CD14-positive monocyte (primary cell): ENCODE data around the gene SCN4A. TPM values are rescaled to one million over a fixed set of nuclear protein-coding genes. Genes with fewer than 3 reads are reported as not detected.

Experiments used
- DNase-seq, 3 donors: peaks; one replicate each; pipeline ENCODE4 v3.0.0-alpha.2; 2011 to 2022
- H2AFZ ChIP-seq: 2 replicates; pipeline ENCODE4 v1.6.0; 2012; ENCODE audit warnings: mild to moderate bottlenecking, low read depth, low read length, inconsistent platforms; ENCODE audit not compliant: insufficient read depth, poor library complexity, severe bottlenecking
- H3K27ac ChIP-seq, 2 donors: 1 replicate in 1 of 2; 2 replicates in 1 of 2; pipeline ENCODE4 v1.5.1; 2012 to 2013; ENCODE audit warnings: low read length in 2 of 2, control low read depth in 1 of 2, inconsistent platforms in 1 of 2, low read depth in 1 of 2, mild to moderate bottlenecking in 1 of 2
- H3K27me3 ChIP-seq, 2 donors: one replicate each; pipeline versions ENCODE4 v1.6.0 to v1.6.1; 2011 to 2013; ENCODE audit warnings: low read length in 2 of 2; ENCODE audit not compliant: control insufficient read depth in 2 of 2, insufficient read depth in 2 of 2
- H3K36me3 ChIP-seq, 2 donors: replicated peaks in 1 of 2; 1 replicate in 1 of 2; 2 replicates in 1 of 2; pipeline versions ENCODE4 v1.5.1 to v1.6.1; 2012 to 2013; ENCODE audit warnings: low read length in 2 of 2, control low read depth in 1 of 2, inconsistent platforms in 1 of 2, mild to moderate bottlenecking in 1 of 2; ENCODE audit not compliant: insufficient read depth in 2 of 2, control insufficient read depth in 1 of 2
- H3K4me1 ChIP-seq, 2 donors: 1 replicate in 1 of 2; 2 replicates in 1 of 2; pipeline versions ENCODE4 v1.5.1 to v1.6.1; 2012 to 2013; ENCODE audit warnings: low read length in 2 of 2, control low read depth in 1 of 2, inconsistent platforms in 1 of 2, mild to moderate bottlenecking in 1 of 2, moderate library complexity in 1 of 2; ENCODE audit not compliant: insufficient read depth in 2 of 2, control insufficient read depth in 1 of 2
- H3K4me2 ChIP-seq: replicated peaks from 2 replicates; pipeline ENCODE3; 2012; ENCODE audit warnings: low read length, moderate library complexity, mild to moderate bottlenecking; ENCODE audit not compliant: poor library complexity, severe bottlenecking; ENCODE audit errors: extremely low read depth
- H3K4me3 ChIP-seq, 3 experiments: fragments of 200-600 bp in 1 of 3; sonication (generic) in 1 of 3; replicated peaks in 1 of 3; 1 replicate in 2 of 3; 2 replicates in 1 of 3; pipeline ENCODE4 v1.5.1; 2011 to 2013; ENCODE audit warnings: low read length in 3 of 3, mild to moderate bottlenecking in 3 of 3, control low read depth in 2 of 3, low read depth in 2 of 3, inconsistent platforms in 1 of 3, moderate library complexity in 1 of 3
- H3K79me2 ChIP-seq: 2 replicates; pipeline ENCODE4 v1.6.0; 2012; ENCODE audit warnings: mild to moderate bottlenecking, control low read depth, inconsistent platforms, low read length, moderate library complexity; ENCODE audit not compliant: insufficient read depth
- H3K9ac ChIP-seq: 2 replicates; pipeline ENCODE4 v1.6.0; 2017; ENCODE audit warnings: low read length, mild to moderate bottlenecking; ENCODE audit not compliant: insufficient read depth, poor library complexity, severe bottlenecking
- H3K9me3 ChIP-seq, 2 donors: replicated peaks in 1 of 2; 1 replicate in 1 of 2; 2 replicates in 1 of 2; pipeline versions ENCODE4 v1.5.1 to v1.6.1; 2012 to 2013; ENCODE audit warnings: low read length in 2 of 2, control low read depth in 1 of 2; ENCODE audit not compliant: control insufficient read depth in 1 of 2, insufficient read depth in 1 of 2
- H4K20me1 ChIP-seq: 2 replicates; pipeline ENCODE4 v1.6.0; 2012; ENCODE audit warnings: mild to moderate bottlenecking, low read length, control low read depth, moderate library complexity; ENCODE audit not compliant: insufficient read depth
- H3K27ac Mint-ChIP-seq, 7 donors: one replicate each; pipeline ENCODE4 v1.8.0; 2020; ENCODE audit warnings: mild to moderate bottlenecking in 7 of 7, mixed read lengths in 7 of 7, moderate library complexity in 6 of 7, inconsistent platforms in 2 of 7
- H3K27me3 Mint-ChIP-seq, 3 donors: one replicate each; pipeline ENCODE4 v1.8.0; 2021 to 2022; ENCODE audit warnings: low read depth in 3 of 3, mild to moderate bottlenecking in 3 of 3, mixed read lengths in 3 of 3, moderate library complexity in 3 of 3, inconsistent platforms in 1 of 3
- H3K36me3 Mint-ChIP-seq, 2 donors: one replicate each; pipeline ENCODE4 v1.8.0; 2020; ENCODE audit warnings: mixed read lengths in 2 of 2, inconsistent platforms in 1 of 2, mild to moderate bottlenecking in 1 of 2
- H3K4me1 Mint-ChIP-seq: one replicate; pipeline ENCODE4 v1.8.0; 2020; ENCODE audit warnings: mild to moderate bottlenecking, mixed read lengths
- H3K4me3 Mint-ChIP-seq, 2 donors: one replicate each; pipeline ENCODE4 v1.8.0; 2020; ENCODE audit warnings: mild to moderate bottlenecking in 2 of 2, mixed read lengths in 2 of 2, moderate library complexity in 1 of 2
- H3K9me3 Mint-ChIP-seq, 7 donors: one replicate each; pipeline ENCODE4 v1.8.0; 2020 to 2022; ENCODE audit warnings: mixed read lengths in 7 of 7, mild to moderate bottlenecking in 6 of 7, moderate library complexity in 6 of 7, inconsistent platforms in 2 of 7
- WGBS: methylation state at CpG from one replicate; pipeline ENCODE4 v1.1.5; 2013; ENCODE audit warnings: missing lambda C conversion rate; ENCODE audit not compliant: insufficient coverage; 5-methylcytosine and 5-hydroxymethylcytosine counted together
- intact Hi-C, 2 donors: fragments of 100-400 bp; cut with micrococcal nuclease; formaldehyde crosslinking; loops; one replicate each; pipeline versions ENCODE4 v1.15.0 to v1.15.1; 2023
- polyA minus RNA-seq: library from RNA; depleted of rRNA, polyadenylated mRNA; stranded (reverse); fragments of >200 nt; gene quantifications from 2 replicates; pipeline ENCODE4 v1.2.3, GENCODE V29; 2012
- polyA plus RNA-seq, 3 donors: library from polyadenylated mRNA; depleted of rRNA in 1 of 3; unstranded in 2 of 3; stranded (reverse) in 1 of 3; fragments of 300-500 nt in 2 of 3; fragments of >200 nt in 1 of 3; fragmentation: Illumina TruSeq in 2 of 3; gene quantifications; 1 replicate in 2 of 3; 2 replicates in 1 of 3; pipeline ENCODE4 v1.2.3, GENCODE V29; 2012 to 2021
- total RNA-seq, 12 experiments: library from RNA in 1 of 12; stranded (reverse) in 1 of 12; fragments of 120-200 nt in 1 of 12; gene quantifications; one replicate each; pipeline ENCODE4 v1.2.4 and lab custom pipeline; 2013 to 2026; ENCODE audit warnings: mixed read lengths in 6 of 12, inconsistent platforms in 1 of 12
- TF ChIP-seq, protein P1 (sequence below): fragments of 200-600 bp; IDR thresholded peaks from one replicate; pipeline ENCODE4 v1.8.0; 2022; ENCODE audit warnings: antibody characterized with exemption, mild to moderate bottlenecking

SCN4A gene
- 0.02 TPM for total RNA-seq (2013)
- polyA plus RNA-seq = not detected
- not detected in 2 replicates for polyA minus RNA-seq
- total RNA-seq (lab: John Stamatoyannopoulos, UW) = 0.06 to 6.5 (median 1.2) reads per million in 11 experiments

DNA sequence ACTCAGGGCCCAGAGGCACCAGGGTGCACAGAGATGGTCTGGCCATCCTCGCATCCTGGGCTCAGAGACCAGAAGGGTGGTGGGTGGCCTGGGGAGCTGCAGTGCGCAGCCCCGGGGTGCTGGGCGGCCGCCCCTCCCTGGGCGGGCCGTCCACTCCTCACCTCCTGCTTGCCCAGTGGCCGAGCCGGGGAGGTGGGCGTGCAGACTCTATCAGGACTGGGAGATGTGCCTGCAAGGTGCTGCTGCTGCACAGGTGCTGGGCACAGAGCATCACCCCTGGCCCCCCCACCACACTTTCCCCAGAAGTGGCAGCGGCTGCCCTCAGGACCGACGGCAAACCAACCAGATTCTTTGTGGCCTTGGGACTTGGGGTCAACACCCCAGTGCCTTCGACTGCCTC is at the start of gene SCN4A:
Gene SCN4A, minus strand, starts transcription at position 123 of the 400 bp plus-strand sequence. Its CDS starts 77 bp downstream, at position 46.
- no peaks in the 10 kb centered on the region for H3K4me1 ChIP-seq
- no peaks in the 10 kb centered on the region for H4K20me1 ChIP-seq
- H3K79me2 ChIP-seq = no peaks in the 10 kb centered on the region
- Mint-ChIP-seq H3K27me3 (peaks cover 2 to 14% (median 6%) of the 10 kb centered on the region in 3 donors), H3K27ac (no peak within 1 kb of the TSS), H3K36me3 (no peaks in the 10 kb centered on the region), H3K4me1 (peaks cover 10% of the 10 kb centered on the region), H3K9me3 (peaks cover 0 to 2% (median 0%) of the 10 kb centered on the region in 7 donors), H3K4me3 (no peak within 1 kb of the TSS)
- intact Hi-C loops = no loop called here
- no peak within 1 kb of the TSS for H3K4me3 ChIP-seq
- H3K27me3 ChIP-seq = no peaks in the 10 kb centered on the region
- DNase-seq = no peak
- no peak within 1 kb of the TSS for H3K9ac ChIP-seq
- no peaks in the 10 kb centered on the region for H3K9me3 ChIP-seq
- no peak within 1 kb of the TSS for H3K27ac ChIP-seq
- TF ChIP-seq, protein P1, sequence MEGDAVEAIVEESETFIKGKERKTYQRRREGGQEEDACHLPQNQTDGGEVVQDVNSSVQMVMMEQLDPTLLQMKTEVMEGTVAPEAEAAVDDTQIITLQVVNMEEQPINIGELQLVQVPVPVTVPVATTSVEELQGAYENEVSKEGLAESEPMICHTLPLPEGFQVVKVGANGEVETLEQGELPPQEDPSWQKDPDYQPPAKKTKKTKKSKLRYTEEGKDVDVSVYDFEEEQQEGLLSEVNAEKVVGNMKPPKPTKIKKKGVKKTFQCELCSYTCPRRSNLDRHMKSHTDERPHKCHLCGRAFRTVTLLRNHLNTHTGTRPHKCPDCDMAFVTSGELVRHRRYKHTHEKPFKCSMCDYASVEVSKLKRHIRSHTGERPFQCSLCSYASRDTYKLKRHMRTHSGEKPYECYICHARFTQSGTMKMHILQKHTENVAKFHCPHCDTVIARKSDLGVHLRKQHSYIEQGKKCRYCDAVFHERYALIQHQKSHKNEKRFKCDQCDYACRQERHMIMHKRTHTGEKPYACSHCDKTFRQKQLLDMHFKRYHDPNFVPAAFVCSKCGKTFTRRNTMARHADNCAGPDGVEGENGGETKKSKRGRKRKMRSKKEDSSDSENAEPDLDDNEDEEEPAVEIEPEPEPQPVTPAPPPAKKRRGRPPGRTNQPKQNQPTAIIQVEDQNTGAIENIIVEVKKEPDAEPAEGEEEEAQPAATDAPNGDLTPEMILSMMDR = no peak
- no peak within 1 kb of the TSS for H3K4me2 ChIP-seq
- no peak within 1 kb of the TSS for H2AFZ ChIP-seq
- no peaks in the 10 kb centered on the region for H3K36me3 ChIP-seq
- 98% methylated on average over 14 of the region's 14 CpGs for WGBS

- DNase-seq = peak; percentile 91 to 96 (median 96)
- Histone ChIP-seq H3K4me3 (peak within 1 kb of the TSS; percentile 71 to 83 (median 74)), H3K79me2 (peaks cover 53% of the 10 kb centered on the region), H3K36me3 (no peaks in the 10 kb centered on the region), H3K4me2 (peak within 1 kb of the TSS; percentile 83), H4K20me1 (no peaks in the 10 kb centered on the region), H3K4me1 (peaks cover 48 to 61% of the 10 kb centered on the region in 2 donors), H3K27me3 (no peaks in the 10 kb centered on the region), H3K9ac (peak within 1 kb of the TSS; percentile 88), H2AFZ (peak within 1 kb of the TSS; percentile 43), H3K9me3 (no peaks in the 10 kb centered on the region), H3K27ac (peak within 1 kb of the TSS; percentile 97 to 100)
- TF ChIP-seq, protein P1 = no peak
- Mint-ChIP-seq H3K4me1 (peaks cover 61% of the 10 kb centered on the region), H3K9me3 (peaks cover 0 to 2% (median 0%) of the 10 kb centered on the region in 7 donors), H3K4me3 (peak within 1 kb of the TSS; percentile 92 to 99), H3K36me3 (no peaks in the 10 kb centered on the region), H3K27ac (peak within 1 kb of the TSS; percentile 98 to 100 (median 99)), H3K27me3 (peaks cover 0 to 3% (median 0%) of the 10 kb centered on the region in 3 donors)
- WGBS = 0% methylated on average over 11 of the region's 23 CpGs
- intact Hi-C loops = loop anchor here in 1 of 2 donors (10.0 kb wide), 1 partner anchor 105 kb away; the partner anchor contains the start of genes CSHL1 and GH1
These were observed 47.5 kb upstream of the SCN4A start, which contains the start of gene ICAM2 for GRCh38 chr17:64020056-64020766. Gene ICAM2 (minus strand): TSS chr17:64020633. CDS start chr17:64006691, 13,942 bp downstream.
